Uterus (tissue), 2 donors: ENCODE measurements around the gene RAI14.

Experiments
- POLR2A ChIP-seq, 2 donors: fragments of 450-650 bp; IDR thresholded peaks; one replicate each; pipeline ENCODE4 v1.6.1; 2016; ENCODE audit warnings: antibody characterized with exemption in 2 of 2, mild to moderate bottlenecking in 1 of 2, moderate library complexity in 1 of 2
- TF ChIP-seq, protein P1 (sequence below), 4 experiments: fragments of 200-600 bp in 2 of 4; fragments of 450-650 bp in 2 of 4; sonication (generic) in 2 of 4; IDR thresholded peaks; one replicate each; pipeline ENCODE4 v1.5.1; 2016 to 2019; ENCODE audit warnings: antibody characterized with exemption in 4 of 4, mild to moderate bottlenecking in 2 of 4, moderate library complexity in 1 of 4

DNA sequence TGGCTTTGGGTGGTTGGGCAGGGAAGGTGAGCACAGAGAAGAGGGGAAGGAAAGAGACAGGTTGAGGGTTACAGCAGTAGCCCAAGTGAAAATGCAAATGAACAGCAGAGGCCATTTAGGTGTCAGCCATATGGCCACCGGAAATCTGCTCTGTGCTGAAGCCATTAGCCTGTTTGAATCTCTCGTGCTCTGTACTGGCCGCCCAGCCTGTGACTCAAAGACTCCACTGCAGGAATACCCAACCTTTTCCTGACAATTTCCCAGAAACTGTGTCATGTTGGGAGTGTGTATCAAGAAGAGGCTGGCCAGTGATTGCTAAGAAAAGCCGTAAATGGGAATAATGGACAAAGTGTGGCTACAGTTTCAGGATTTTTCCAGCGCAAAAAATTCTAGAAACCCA, 35.9 kb upstream of the RAI14 start:
- TF ChIP-seq, protein P1, sequence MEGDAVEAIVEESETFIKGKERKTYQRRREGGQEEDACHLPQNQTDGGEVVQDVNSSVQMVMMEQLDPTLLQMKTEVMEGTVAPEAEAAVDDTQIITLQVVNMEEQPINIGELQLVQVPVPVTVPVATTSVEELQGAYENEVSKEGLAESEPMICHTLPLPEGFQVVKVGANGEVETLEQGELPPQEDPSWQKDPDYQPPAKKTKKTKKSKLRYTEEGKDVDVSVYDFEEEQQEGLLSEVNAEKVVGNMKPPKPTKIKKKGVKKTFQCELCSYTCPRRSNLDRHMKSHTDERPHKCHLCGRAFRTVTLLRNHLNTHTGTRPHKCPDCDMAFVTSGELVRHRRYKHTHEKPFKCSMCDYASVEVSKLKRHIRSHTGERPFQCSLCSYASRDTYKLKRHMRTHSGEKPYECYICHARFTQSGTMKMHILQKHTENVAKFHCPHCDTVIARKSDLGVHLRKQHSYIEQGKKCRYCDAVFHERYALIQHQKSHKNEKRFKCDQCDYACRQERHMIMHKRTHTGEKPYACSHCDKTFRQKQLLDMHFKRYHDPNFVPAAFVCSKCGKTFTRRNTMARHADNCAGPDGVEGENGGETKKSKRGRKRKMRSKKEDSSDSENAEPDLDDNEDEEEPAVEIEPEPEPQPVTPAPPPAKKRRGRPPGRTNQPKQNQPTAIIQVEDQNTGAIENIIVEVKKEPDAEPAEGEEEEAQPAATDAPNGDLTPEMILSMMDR (IDR thresholded peaks at IDR 0.05): no peak
- no peak for TF ChIP-seq POLR2A (IDR thresholded peaks at IDR 0.05)
